ENCODE results near the gene ABCC5. TPM values are rescaled to one million over a fixed set of nuclear protein-coding genes. Genes with fewer than 3 reads are reported as not detected.

The ABCC5 gene
- total and polyA plus RNA-seq, 5 donors from 2014 or later: 12.4 to 27.1 (median 14.1) TPM

DNA sequence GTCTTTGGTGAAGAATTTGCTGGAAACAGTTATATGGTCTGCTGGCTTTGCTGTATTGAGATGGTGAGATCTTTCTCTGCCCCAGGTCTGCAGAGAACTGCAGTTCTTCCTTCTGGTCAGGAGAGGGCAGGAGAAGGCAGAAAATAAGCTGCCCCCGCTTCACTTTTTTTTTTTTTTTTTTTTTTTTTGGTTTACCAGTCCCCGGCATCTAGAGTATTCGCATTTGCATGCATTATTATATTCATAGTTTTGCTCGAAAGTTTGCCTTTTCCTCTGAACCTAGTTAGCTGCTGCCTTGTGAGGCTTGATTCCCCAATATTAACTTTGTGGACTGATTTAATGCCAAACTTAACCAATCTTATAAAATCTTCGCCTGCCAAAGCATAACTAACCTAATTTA, 122.4 kb downstream of the ABCC5 start:
- Mint-ChIP-seq H3K9me3 (peaks cover 0 to under 1% (median 0%) of the 10 kb centered on the region in 7 donors), H3K36me3 (no peaks in the 10 kb centered on the region), H3K4me3 (no peak overlapping the region), H3K27me3 (peaks cover 14% of the 10 kb centered on the region), H3K4me1 (peaks cover 0 to 5% (median 2%) of the 10 kb centered on the region in 4 donors), H3K27ac (no peak overlapping the region)
- Histone ChIP-seq H3K27ac (ENCODE audit: insufficient read depth, low read length, poor library complexity, severe bottlenecking) (no peak overlapping the region), H3K4me1 (ENCODE audit: control insufficient read depth, insufficient read depth, low read length, poor library complexity, severe bottlenecking) (peaks cover 4% of the 10 kb centered on the region), H3K36me3 (ENCODE audit: control insufficient read depth, insufficient read depth, low read length) (no peaks in the 10 kb centered on the region), H3K9me3 (ENCODE audit: control insufficient read depth in 2 of 2, low read length in 2 of 2) (no peaks in the 10 kb centered on the region), H3K27me3 (ENCODE audit: control insufficient read depth, insufficient read depth, low read length) (peaks cover 3% of the 10 kb centered on the region), H3K4me3 (ENCODE audit: low read depth, low read length) (no peak overlapping the region)
- ATAC-seq (ENCODE audit: low read depth in 2 of 2): peak; percentile 73 to 83
- DNase-seq: peak; percentile 19 to 68 (median 57)

DNA sequence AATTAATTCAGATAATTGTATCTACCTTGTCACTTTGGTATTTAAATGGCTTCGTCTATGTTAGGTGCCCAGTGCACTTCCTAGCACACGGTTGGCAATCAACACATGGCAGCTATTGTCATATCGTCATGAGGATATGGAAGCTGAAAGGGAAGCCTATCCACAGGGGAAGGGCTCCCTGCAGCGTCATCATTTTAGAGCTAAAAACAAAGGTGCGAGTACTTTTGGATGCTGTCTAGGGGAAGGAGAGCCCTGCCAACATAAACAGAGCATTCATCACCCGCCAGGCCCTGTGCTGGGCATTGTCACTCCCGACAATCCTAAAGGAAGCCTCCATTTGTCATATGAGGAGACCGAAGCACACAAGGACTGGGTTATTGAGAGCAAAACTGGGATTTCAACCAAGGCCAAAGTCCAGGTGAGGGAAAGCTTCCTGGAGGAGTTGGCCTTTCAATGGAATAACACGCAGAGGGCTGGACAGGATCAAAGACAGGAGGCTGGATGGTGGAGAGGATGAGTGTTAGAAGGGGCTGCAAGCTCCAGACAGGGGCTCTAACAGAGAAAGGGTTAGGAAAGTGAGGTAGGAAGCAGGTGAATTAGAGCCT, 125.0 kb downstream of the ABCC5 start:
- Mint-ChIP-seq H3K36me3 (no peaks in the 10 kb centered on the region), H3K27ac (no peak overlapping the region), H3K9me3 (no peaks in the 10 kb centered on the region), H3K4me3 (no peak overlapping the region), H3K4me1 (peaks cover 0 to 5% (median 3%) of the 10 kb centered on the region in 4 donors), H3K27me3 (peaks cover 10% of the 10 kb centered on the region)
- ATAC-seq (ENCODE audit: low read depth in 2 of 2) (no peak), DNase-seq (no peak)
- no peaks in the 10 kb centered on the region for H3K36me3 ChIP-seq (ENCODE audit: control insufficient read depth, insufficient read depth, low read length)
- H3K4me1 ChIP-seq (ENCODE audit: control insufficient read depth, insufficient read depth, low read length, poor library complexity, severe bottlenecking): peaks cover 4% of the 10 kb centered on the region
- no peak overlapping the region for H3K4me3 ChIP-seq (ENCODE audit: low read depth, low read length)
- no peaks in the 10 kb centered on the region for H3K9me3 ChIP-seq (ENCODE audit: control insufficient read depth in 2 of 2, low read length in 2 of 2)
- H3K27ac ChIP-seq (ENCODE audit: insufficient read depth, low read length, poor library complexity, severe bottlenecking): no peak overlapping the region
- no peaks in the 10 kb centered on the region for H3K27me3 ChIP-seq (ENCODE audit: control insufficient read depth, insufficient read depth, low read length)

DNA sequence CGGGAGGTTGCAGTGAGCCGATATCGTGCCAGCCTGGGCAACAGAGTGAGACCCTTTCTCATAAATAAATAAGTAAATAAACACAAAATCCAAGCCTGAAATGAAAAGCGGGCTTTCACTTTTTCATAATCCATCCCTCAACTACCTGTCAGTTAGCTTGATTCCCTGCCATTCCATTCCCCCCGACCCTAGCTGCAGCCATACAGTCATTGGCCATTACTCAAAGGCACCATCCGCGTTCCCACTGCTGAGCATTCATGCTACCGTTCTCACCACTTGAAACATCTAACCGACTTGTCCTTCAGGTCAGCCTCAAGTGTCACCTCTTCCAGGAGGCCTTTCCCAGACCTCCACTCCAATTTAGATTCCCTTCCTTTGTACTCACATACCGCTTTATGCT, 131.9 kb downstream of the ABCC5 start:
- Histone ChIP-seq H3K4me1 (ENCODE audit: control insufficient read depth, insufficient read depth, low read length, poor library complexity, severe bottlenecking) (peaks cover 29% of the 10 kb centered on the region), H3K4me3 (ENCODE audit: low read depth, low read length) (no peak overlapping the region), H3K27me3 (ENCODE audit: control insufficient read depth, insufficient read depth, low read length) (no peaks in the 10 kb centered on the region), H3K9me3 (ENCODE audit: control insufficient read depth in 2 of 2, low read length in 2 of 2) (no peaks in the 10 kb centered on the region), H3K27ac (ENCODE audit: insufficient read depth, low read length, poor library complexity, severe bottlenecking) (no peak overlapping the region), H3K36me3 (ENCODE audit: control insufficient read depth, insufficient read depth, low read length) (peaks cover 2% of the 10 kb centered on the region)
- H3K27ac Mint-ChIP-seq: peak overlapping the region in 2 of 3 donors; percentile 21 to 72
- H3K9me3 Mint-ChIP-seq: no peaks in the 10 kb centered on the region
- ATAC-seq (ENCODE audit: low read depth in 2 of 2): no peak
- H3K4me3 Mint-ChIP-seq: peak overlapping the region; percentile 63 to 90 (median 84)
- H3K4me1 Mint-ChIP-seq: peaks cover 21 to 46% (median 30%) of the 10 kb centered on the region in 4 donors
- H3K36me3 Mint-ChIP-seq: peaks cover 4% of the 10 kb centered on the region
- DNase-seq: no peak
- peaks cover 6% of the 10 kb centered on the region for H3K27me3 Mint-ChIP-seq

DNA sequence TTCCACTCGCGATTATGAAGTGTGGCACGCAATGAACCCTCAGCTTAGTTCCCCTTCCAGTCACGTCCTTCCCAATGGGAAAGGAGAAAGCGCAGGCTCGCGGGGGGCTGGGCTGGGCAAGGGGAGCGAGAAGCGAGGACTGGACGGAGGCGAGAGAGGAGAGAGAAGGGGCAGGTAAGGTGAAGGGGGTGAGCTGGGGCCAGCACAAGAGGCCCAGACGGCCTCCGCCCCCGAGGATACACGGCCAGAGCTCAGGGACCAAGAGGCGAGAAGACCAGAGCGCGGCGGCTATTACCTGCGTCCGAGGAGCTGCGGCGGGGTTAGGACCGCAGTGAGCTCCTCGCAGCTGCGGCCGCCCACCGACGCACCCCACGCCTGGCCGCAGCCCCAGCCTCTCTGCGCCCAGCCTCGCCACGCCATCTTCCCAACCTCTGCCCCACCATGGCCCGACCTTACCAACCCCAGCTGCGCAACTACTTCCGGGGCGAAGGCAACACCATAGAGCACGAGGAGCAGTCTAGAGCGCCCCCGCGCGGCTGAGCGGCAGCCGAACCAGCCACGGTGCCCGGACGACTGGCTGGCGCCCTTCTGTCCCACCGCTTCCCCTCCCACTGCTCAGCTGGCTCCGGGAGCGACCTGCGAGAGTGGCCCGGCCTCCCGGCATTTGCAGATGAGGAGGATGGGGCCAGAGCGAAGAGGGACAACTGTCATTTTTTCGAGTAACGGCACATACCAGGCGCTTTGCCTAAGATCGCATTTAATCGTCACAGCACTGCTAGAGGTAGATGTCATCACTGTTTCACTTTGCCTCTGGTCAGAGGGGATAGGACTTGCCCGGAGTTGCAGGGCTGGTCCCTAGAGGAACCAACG, 133.0 kb downstream of the ABCC5 start, which contains the start of gene PARL:
TSS of gene PARL (minus strand) at position 454 of the 870 bp plus-strand sequence. CDS start at position 420, 34 bp downstream.
- DNase-seq: peak; percentile 92 to 95 (median 93)
- Mint-ChIP-seq H3K27me3 (peaks cover 6% of the 10 kb centered on the region), H3K4me1 (peaks cover 21 to 53% (median 34%) of the 10 kb centered on the region in 4 donors), H3K9me3 (no peaks in the 10 kb centered on the region), H3K4me3 (peak within 1 kb of the TSS; percentile 91 to 98 (median 94)), H3K36me3 (peaks cover 8% of the 10 kb centered on the region), H3K27ac (peak within 1 kb of the TSS; percentile 88 to 94 (median 91))
- peak; percentile 100 for ATAC-seq (ENCODE audit: low read depth in 2 of 2)
- Histone ChIP-seq H3K4me1 (ENCODE audit: control insufficient read depth, insufficient read depth, low read length, poor library complexity, severe bottlenecking) (peaks cover 29% of the 10 kb centered on the region), H3K27ac (ENCODE audit: insufficient read depth, low read length, poor library complexity, severe bottlenecking) (peak within 1 kb of the TSS; percentile 67), H3K4me3 (ENCODE audit: low read depth, low read length) (peak within 1 kb of the TSS; percentile 87), H3K36me3 (ENCODE audit: control insufficient read depth, insufficient read depth, low read length) (peaks cover 2% of the 10 kb centered on the region), H3K9me3 (ENCODE audit: control insufficient read depth in 2 of 2, low read length in 2 of 2) (no peaks in the 10 kb centered on the region), H3K27me3 (ENCODE audit: control insufficient read depth, insufficient read depth, low read length) (no peaks in the 10 kb centered on the region)

DNA sequence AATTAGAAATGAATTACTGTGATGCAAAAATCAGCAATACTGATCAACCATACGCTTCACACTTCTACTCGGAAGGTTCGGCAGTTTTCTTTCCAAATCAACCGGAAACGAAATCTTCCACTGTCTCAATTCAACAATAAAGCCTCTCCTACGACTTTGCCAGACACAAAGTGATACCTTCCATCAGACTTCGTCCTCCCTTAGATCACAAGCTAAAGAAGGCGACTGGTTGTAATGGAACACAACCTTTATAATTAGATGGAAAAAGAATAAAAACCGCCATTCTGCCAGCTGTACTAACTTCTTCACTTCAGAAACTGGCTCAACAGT, 133.6 kb downstream of the ABCC5 start:
- DNase-seq (peak in 1 of 3 donors; percentile 31), ATAC-seq (ENCODE audit: low read depth in 2 of 2) (no peak)
- Histone ChIP-seq H3K36me3 (ENCODE audit: control insufficient read depth, insufficient read depth, low read length) (peaks cover 2% of the 10 kb centered on the region), H3K27me3 (ENCODE audit: control insufficient read depth, insufficient read depth, low read length) (no peaks in the 10 kb centered on the region), H3K9me3 (ENCODE audit: control insufficient read depth in 2 of 2, low read length in 2 of 2) (no peaks in the 10 kb centered on the region), H3K27ac (ENCODE audit: insufficient read depth, low read length, poor library complexity, severe bottlenecking) (peak overlapping the region; percentile 67), H3K4me1 (ENCODE audit: control insufficient read depth, insufficient read depth, low read length, poor library complexity, severe bottlenecking) (peaks cover 29% of the 10 kb centered on the region), H3K4me3 (ENCODE audit: low read depth, low read length) (peak overlapping the region; percentile 87)
- Mint-ChIP-seq H3K9me3 (no peaks in the 10 kb centered on the region), H3K36me3 (peaks cover 10% of the 10 kb centered on the region), H3K4me3 (peak overlapping the region; percentile 91 to 98 (median 94)), H3K4me1 (peaks cover 21 to 56% (median 37%) of the 10 kb centered on the region in 4 donors), H3K27me3 (peaks cover 6% of the 10 kb centered on the region), H3K27ac (peak overlapping the region; percentile 77 to 94 (median 91))

DNA sequence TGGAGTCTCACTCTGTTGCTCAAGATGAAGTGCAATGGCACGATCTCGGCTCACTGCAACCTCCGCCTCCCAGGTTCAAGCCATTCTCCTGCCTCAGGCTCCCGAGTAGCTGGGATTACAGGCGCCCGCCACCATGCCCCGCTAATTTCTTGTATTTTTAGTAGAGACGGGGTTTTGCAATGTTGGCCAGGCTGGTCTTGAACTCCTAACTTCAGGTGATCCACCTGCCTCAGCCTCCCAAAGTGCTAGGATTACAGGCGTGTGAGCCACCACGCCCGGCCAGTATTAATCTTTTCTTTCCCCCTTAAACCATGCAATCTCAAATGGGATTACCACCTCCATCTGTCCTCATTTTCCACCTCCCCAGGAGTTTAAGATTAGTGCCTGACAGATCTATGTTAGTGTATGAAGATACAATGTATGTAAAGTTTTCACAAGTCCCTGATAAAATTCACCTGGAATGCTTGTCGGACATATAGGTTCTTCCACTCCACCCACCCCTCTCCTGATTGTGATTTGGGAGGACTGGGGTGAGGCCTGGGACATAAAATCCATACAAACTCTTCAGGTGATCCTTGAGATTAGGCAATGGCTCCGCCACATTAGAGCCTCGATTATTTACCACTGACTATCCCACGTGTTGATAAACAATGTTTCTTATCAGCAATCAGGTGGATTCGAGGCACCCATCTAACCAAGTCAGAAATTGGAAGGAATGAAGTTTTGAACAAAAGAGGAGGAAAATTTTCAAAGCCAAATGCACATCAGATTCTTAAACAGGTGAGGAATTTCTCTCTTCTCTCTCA, 134.2 kb downstream of the ABCC5 start:
- no peak overlapping the region for H3K27ac ChIP-seq (ENCODE audit: insufficient read depth, low read length, poor library complexity, severe bottlenecking)
- ATAC-seq (ENCODE audit: low read depth in 2 of 2) (no peak), DNase-seq (peak in 1 of 3 donors; percentile 13)
- H3K9me3 ChIP-seq (ENCODE audit: control insufficient read depth in 2 of 2, low read length in 2 of 2): no peaks in the 10 kb centered on the region
- peak overlapping the region; percentile 87 for H3K4me3 ChIP-seq (ENCODE audit: low read depth, low read length)
- Mint-ChIP-seq H3K36me3 (peaks cover 13% of the 10 kb centered on the region), H3K27ac (peak overlapping the region in 2 of 3 donors; percentile 91 to 94), H3K4me3 (peak overlapping the region; percentile 91 to 98 (median 94)), H3K4me1 (peaks cover 21 to 61% (median 42%) of the 10 kb centered on the region in 4 donors), H3K9me3 (no peaks in the 10 kb centered on the region), H3K27me3 (peaks cover 6% of the 10 kb centered on the region)
- H3K36me3 ChIP-seq (ENCODE audit: control insufficient read depth, insufficient read depth, low read length): peaks cover 2% of the 10 kb centered on the region
- no peaks in the 10 kb centered on the region for H3K27me3 ChIP-seq (ENCODE audit: control insufficient read depth, insufficient read depth, low read length)
- H3K4me1 ChIP-seq (ENCODE audit: control insufficient read depth, insufficient read depth, low read length, poor library complexity, severe bottlenecking): peaks cover 29% of the 10 kb centered on the region

DNA sequence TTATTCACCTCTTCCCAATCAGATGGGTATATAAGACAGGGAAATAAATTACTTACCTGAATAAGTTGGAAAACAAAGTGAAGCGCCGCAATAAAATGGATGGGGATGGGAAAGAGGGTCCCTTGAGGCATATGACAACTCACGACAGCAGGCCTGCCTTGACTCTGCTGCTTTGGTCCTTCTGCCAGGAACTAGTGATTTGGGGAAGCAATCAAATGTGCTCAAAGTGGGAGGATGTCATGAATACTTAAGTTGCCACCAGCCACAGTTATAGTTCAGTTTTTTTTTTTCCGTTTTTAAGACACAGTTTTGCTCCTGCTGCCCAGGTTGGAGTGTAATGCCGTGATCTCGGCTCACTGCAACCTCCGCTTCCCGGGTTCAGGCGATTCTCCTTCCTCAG, 137.6 kb downstream of the ABCC5 start:
- Histone ChIP-seq H3K27ac (ENCODE audit: insufficient read depth, low read length, poor library complexity, severe bottlenecking) (no peak overlapping the region), H3K4me1 (ENCODE audit: control insufficient read depth, insufficient read depth, low read length, poor library complexity, severe bottlenecking) (peaks cover 25% of the 10 kb centered on the region), H3K27me3 (ENCODE audit: control insufficient read depth, insufficient read depth, low read length) (no peaks in the 10 kb centered on the region), H3K36me3 (ENCODE audit: control insufficient read depth, insufficient read depth, low read length) (peaks cover 11% of the 10 kb centered on the region), H3K4me3 (ENCODE audit: low read depth, low read length) (no peak overlapping the region), H3K9me3 (ENCODE audit: control insufficient read depth in 2 of 2, low read length in 2 of 2) (no peaks in the 10 kb centered on the region)
- ATAC-seq (ENCODE audit: low read depth in 2 of 2) (no peak), DNase-seq (no peak)
- Mint-ChIP-seq H3K9me3 (no peaks in the 10 kb centered on the region), H3K36me3 (peaks cover 24% of the 10 kb centered on the region), H3K4me1 (peaks cover 21 to 78% (median 52%) of the 10 kb centered on the region in 4 donors), H3K27ac (peak overlapping the region in 1 of 3 donors; percentile 46), H3K4me3 (peak overlapping the region in 1 of 4 donors; percentile 56), H3K27me3 (no peaks in the 10 kb centered on the region)
